GM19395 (cell line): Measurements from ENCODE around the gene KIF4A.

Experiments
- ATAC-seq: cut with Tn5 transposase; IDR thresholded peaks from one replicate; pipeline ENCODE4 v1.9.1; 2021; ENCODE audit warnings: mild to moderate bottlenecking, moderate library complexity; ENCODE audit not compliant: unreplicated experiment

Gene KIF4A

DNA sequence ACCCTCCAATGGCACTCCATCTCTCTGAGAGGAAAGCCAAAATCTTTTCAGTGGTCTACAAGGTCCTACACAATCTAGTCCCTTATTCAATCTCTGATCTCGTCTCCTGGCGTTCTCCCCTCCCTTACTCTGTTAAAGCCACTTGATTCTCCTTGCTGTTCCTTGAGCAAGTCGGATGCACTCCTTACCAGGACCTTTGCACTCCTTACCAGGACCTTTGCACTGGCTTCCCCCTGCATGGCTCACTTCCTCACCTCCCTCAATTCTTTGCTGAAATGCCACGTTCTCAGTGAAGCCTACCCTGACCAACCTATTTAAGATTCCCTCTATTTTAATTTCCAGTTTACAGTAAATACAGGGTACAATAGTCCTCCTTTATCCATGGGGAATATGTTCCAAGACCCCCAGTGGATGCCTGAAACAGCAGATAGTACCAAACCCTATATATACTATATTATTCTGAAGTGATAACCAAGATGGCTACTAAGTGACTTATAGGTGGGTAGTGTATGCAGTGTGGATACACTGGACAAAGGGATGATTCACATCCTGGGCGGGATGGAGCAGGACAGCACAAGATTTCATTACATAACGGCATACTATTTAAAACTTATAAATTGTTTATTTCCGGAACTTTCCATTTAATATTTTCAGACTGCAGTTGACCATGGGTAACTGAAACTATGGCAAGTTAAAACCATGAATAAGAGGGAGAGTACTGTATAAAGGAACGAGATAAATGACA lies 148.2 kb downstream of the KIF4A start:
- ATAC-seq: no peak

DNA sequence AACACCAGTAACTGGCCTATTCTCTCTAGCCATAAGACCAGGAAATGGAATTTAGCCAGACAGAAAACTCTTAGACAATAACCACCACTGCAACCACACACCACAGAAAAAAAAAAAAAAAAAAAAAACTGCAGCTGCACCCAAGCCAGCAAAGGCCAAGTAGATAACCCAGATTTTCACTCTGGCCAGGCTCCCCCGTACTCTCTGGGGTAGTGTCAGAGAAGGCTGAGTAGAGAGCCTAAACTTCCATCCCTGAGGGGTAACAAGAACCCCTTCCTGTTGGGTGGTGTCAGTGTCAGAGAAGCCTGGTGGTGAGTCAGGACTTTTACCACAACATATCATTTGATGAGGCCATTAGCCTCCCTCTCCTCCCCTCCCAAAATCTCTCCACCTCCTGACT lies 149.1 kb downstream of the KIF4A start:
- ATAC-seq: no peak

DNA sequence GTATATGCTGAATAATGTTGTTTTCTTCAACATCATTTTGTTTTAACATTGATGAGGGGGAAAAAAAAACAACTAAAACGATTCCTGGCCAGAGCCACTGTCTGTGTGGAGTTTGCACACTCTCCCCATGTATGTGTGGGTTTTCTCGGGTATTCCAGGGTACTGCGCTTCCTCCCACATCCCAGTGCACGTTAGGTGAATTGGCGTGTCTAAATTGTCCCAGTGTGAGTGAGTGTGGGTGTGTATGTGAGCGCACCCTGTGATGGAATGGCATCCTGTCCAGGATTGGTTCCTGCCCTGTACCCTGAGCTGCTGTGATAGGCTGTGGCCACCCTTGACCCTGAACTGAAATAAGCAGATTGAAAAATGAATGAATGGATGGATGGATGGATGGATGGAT lies 152.3 kb downstream of the KIF4A start:
- ATAC-seq: no peak

DNA sequence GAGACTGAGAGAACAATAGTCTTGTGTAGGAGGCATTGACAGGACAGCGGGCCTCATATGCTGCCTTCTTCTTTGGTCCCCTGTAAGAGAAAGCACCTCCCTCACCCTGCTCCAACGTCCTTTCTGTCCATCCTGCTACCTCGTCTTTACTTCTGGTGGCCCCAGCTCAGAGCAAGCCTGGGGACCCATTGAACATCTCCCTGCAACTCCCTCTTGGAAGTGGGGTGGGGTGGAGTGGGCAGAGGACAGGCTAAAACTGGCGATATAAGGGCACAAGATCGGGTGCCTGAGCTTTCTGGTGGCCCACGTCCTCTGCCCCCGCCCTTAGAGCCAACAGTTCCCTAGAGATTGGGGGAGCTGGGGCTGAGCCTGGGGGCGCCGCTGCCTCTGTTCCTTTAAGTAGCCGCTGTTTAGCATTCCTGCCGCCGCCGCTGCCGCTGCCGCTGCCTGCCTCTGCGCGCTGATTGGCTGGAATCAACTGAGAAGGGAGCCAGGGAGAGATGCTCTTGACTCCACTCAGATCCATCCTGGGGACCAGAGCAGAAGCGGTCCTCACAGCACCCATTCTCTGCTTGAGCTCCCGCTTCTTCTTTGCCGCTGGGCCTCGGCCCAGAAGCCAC lies 154.5 kb downstream of the KIF4A start, which contains the start of gene DLG3:
Gene DLG3 (plus strand): TSS at position 510 of the 620 bp plus-strand sequence. CDS start 367 bp downstream, outside the sequence.
- ATAC-seq: no peak

DNA sequence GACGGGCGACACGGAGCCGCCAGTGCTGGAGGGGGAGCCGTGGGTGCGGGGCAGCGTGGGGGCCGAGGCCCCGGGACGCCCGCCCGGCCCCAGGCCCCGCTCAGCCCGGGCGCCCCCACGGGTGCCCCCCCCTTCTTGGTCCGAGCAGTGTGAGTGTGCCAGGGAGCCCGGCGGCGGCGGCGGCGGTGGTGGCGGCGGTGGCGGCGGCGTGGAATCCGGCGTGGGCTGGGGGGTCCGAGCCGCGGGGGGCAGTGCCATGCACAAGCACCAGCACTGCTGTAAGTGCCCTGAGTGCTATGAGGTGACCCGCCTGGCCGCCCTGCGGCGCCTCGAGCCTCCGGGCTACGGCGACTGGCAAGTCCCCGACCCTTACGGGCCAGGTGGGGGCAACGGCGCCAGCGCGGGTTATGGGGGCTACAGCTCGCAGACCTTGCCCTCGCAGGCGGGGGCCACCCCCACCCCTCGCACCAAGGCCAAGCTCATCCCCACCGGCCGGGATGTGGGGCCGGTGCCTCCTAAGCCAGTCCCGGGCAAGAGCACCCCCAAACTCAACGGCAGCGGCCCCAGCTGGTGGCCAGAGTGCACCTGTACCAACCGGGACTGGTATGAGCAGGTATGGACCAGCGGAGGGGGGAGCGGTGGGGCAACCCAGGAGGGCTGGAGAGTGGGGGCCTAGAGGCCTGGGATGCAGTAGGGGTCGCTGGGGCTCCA lies 155.2 kb downstream of the KIF4A start:
- no peak for ATAC-seq

DNA sequence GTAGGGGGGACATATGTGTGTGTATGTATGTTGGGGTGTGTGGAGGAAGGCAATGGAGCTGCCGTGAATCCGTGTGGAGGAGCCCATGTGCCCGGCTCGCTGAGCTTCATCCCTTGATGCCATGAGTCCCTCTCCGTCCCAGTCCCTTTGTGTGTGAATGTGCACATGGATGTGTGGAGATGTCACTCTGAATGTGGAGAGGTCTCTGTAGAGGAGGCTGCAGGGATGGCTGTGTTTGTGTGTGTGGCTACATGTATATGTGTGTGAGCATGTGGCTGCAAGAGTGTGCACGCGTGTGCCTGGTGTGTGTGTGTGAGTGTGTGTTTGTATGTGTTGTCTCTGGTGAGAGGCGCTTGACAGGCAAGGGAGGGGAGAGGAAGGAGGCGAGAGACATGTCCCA lies 156.0 kb downstream of the KIF4A start:
- ATAC-seq: no peak

DNA sequence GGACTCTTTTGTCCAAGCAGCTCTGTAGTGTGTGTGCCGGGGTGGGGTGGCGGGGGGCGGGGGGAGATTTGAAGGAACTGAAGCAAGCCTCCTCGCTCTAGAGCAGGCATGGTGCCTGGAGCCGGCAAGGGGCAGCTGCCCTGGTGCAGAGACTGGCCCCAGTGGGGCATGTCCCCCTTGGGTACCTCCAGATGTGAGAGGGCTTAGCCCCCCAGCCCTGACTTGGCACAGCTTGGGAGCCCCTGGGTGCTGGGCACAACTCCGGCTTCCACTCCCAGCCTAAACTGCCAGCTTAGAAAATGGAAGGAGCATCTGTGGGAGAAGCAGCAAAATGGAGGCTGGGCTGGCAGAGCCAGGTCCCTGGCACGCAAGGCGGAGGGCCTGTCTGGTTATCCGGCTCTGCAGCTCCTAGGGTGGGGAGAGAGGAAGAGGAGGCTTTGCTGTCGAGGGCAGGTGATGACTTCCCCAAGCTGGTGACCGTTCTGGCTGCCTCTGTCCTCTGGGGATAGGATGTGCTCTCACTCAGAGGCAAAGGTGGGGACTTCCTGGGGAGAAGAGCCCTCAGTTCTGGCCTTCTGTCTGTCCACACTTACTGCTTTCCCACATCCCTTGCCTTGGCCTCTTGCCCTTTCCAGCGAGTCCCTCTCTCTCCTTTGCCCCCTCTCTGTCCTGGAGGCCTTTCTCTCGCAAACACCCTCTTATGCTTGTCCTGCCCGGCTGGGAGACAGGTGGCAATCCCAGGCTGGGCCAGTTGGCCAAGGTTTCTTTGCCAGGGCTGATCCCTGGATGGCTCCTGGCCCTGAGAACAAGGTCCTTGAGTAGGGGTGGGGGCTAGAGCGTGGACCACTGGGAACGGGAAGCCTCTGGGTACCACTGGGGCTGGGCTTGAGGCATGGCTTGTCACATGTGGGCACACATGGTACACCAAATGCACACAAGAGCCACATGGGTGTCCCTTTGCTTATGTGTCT lies 156.8 kb downstream of the KIF4A start:
- no peak for ATAC-seq

DNA sequence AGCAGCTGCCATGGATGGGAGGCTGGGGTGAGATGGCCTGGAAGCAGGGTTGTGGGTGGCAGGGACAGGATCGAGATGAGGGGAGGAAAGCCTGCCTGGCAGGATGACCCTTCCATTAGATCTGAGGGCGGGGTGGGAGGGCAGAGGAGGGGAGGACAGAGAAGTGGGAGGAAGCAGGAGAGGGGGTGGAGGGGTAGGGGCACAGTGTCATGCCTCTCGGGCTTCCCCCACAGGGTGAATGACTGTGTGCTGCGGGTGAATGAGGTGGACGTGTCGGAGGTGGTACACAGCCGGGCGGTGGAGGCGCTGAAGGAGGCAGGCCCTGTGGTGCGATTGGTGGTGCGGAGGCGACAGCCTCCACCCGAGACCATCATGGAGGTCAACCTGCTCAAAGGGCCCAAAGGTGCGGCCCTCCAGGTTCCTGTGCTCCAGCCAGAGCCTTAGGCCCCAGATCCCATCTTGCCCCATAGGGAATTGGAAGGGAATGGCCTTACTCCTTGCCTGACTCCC lies 159.6 kb downstream of the KIF4A start:
- ATAC-seq: no peak

DNA sequence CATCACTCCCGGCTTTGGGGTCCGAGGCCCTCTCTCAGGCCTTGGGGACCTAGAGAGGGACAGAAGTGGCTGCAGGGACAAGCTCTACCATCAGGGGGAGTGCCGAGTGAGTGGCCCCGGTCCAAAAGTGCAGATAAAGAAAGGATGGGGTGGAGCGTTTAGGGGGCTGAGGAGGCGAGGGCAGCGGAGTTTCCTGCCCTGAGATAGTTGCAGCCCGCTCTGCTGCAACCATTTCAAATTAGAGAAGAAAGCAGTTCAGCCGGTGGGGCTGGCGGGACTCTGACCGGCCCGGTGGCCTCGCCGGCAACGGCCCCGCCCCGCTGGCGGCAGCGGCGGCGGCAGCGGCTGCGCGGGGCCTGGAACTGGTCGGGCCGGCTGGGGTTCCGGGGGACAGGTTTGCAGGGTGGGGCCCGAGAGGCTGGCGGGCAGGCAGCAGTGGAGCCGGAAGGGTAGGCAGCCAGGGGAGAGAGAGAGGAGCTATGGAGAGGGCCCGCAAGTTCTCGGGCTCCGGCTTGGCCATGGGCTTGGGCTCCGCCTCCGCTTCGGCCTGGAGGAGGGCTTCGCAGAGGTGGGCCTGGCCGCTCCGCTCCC lies 162.3 kb downstream of the KIF4A start:
- ATAC-seq: peak; percentile 47

DNA sequence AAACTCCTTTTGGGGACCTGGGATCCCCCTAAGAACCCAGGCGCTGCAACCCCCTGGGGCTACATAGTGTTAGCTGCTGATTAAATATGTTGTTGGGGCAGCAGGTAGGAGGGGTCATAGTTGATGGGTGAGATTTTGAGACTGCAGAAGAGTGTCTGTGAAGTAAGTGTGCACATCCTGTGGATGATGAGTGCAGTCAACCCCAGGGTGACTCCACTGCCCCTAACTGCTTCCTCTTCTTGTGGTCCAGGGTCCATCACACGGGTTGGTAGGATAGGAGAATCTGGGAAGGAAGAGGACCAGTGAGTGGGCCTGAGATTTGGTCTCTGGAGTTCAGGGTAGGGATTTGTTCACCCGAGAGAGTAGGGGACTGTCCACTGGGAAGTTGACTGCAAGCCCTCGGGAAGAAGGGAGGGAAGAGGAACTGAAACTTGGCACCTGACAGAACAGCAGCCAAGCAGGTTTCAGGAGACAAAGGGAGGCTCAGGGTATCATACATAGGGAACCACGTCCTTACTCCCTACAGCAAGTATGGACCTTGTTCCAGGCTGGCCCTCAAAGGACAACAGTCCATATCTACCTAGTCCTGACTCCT lies 163.2 kb downstream of the KIF4A start:
- ATAC-seq: no peak

DNA sequence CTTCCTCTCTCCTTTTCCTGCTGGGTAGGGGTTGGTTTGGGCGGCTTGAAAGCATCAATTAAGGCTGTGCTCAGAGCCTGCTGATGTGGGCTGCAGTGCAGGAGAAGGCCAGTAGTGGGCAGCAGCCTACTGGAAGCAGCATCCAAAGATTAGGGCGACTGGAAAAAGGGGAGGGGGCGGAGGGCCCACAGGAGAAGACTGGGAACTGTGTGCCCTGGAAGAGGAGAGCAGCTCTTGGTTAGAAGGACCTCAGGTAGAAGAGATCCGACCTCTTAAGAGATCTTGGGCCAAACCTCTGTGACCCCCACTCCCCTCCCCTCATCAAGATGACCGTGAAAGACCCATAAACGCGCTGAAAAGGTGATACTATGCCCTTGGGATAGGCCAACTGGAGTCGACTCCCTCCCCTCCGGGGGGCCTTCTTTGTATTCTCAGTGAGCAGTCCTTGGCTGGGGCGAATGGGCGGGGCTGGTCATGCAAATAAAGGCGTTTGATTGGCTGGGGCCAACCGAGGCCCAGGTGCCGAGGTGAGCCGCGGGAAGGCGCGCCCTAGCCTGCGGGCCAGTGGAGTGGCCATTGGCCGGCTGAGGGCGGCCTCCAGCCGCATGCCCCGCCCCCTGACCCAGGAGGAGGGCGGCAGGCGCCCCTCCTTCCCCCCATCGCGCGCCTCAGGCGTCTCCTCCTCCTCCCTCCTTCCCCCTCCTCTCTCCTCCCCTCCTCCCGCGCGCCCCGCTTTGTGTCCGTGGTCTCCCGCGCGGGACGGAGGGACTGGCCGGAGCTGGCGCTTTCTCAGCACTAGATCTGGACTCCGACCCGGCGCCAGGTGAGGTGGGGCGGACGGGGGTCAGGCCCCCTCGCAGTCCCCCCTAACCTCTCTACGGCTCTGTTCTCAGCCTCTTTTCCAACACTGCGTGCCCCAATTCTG lies 164.8 kb downstream of the KIF4A start:
- ATAC-seq: peak; percentile 58

DNA sequence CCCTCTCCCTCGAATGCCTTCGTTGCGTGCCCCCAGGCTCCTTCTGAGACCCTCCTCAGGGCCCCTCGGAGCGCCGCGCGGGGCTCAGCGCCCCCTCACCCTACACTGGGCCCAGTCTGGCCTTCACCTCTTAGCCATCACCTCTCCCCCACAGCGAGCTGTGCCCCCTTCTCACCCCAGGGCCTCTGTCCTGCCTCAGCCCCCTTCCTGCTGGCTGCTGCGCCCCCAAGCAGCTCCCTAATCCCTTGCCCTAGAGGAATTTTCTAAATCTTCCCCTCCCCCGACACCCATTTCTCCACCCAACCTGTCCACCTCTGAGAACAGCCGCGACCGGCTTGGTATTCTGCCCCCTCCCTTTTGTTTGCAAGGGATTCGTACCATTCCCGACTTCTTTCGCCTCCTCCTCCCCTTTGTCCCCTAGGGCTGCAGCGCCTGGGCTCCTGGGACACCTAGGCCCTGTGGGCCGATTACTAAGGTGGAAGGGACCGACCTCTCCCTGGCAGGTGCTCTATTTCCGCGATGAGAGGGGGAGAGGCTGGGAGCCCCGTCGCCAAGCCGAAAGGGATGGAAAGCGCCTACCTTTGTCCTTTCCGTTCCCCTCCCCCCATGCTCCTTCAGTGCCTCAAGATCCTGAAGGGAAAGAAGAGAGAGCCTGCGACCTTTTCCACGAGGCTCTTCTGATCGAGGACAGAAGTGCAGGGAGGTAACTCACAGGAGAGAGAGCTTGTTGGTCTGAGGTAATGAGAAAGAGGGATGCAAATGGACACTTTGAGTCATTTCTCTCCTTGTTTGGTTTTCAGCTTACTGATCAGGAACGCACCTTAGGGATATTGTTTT lies 165.7 kb downstream of the KIF4A start:
- ATAC-seq: peak; percentile 30

DNA sequence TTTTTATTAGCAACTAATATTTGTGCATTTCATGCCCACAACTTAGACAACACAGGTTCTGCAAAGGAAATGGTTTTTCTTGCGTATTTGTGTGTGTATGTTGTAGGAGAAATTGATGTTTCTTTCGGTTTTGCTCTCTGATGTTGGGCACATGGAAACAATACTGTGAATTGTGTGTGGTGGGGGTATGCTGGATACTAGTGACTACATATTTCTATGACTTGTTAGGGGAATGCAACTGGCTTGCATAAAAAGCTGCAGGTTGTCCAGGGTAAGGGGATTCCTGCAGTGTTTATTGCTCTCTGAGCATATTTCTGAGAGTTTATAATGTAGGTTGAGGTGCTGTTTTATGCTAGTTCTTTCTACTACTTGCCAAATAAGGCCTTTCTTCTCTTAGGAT lies 166.4 kb downstream of the KIF4A start:
- peak; percentile 34 for ATAC-seq

DNA sequence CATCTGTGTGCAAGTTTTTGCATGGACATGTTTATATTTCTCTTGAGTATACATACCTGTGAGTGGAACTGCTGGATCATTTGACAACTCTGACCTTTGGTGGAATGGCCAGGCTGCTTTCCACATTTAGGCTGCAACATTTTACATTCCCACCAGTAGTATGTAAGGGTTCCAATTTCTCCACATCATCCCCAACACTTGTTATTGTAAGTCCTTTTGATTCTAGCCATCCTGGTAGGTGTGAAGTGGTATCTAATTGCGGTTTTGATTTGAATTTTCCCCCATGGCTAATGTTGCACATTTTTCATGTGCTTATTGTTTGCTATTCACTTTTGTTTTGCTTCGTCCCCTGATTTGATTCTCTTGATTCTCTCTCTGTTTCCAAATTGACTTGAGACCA lies 171.1 kb downstream of the KIF4A start:
- no peak for ATAC-seq

DNA sequence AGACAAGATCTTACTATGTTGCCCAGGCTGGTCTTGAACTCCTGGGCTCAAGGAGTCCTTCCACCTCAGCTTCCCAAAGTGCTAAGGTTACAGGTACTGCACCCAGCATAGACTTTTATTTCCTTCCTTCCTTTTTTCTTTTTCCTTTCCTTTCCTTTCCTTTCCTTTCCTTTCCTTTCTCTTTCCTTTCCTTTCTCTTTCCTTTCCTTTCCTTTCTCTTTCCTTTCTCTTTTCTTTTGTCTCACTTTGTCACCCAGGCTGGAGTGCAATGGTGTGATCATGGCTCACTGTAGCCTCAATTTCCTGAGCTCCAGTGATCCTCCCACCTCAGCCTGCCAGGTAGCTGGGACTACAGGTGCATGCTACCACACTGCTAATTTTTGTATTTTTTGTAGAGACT lies 174.1 kb downstream of the KIF4A start:
- no peak for ATAC-seq

DNA sequence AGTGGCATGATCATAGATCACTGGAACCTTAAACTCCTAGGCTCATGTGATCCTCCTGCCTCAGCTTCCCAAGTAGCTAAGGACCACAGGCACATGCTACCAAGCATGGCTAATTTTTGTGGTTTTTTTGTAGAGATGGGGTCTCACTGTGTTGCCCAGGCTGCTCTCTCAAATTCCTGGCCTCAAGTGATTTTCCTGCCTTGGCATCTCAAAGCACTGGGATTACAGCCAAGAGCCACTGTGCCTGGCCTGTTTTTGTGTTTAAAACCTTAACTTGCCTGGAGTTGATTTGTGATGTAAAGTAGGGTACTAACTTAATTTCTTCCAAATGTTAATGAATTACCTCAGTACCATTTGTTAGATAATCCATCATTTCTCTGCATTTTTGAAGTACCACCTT lies 177.1 kb downstream of the KIF4A start:
- ATAC-seq: no peak

DNA sequence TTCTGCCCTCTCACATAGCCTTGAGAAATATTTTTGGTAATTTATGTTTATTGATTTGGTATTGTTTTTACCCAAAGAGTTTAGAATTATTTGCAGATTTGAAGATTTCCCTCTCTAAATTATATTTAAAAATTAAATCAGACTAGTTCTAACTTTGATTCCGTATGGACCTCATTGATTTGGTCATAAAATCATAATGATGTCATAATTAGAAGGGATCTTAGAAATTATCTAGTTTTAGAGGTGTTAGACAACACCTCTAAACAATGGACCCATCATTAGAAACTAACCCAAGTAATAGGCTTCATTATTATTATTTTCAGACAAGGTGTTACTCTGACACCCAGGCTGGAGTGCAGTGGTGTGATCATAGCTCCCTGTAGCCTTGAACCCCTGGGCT lies 178.8 kb downstream of the KIF4A start:
- no peak for ATAC-seq
